Activated gamma-delta T cell (primary cell): Measurements from ENCODE around the gene ARID1A.
"Not testable (repeated sequence)": the region's sequence is repeated elsewhere in the genome, so short reads cannot be mapped to it uniquely, and the experiment has no call there.

Experiments used
- DNase-seq: peaks from one replicate; lab custom pipeline; 2025; lab: John Stamatoyannopoulos, UW

ARID1A gene

DNA sequence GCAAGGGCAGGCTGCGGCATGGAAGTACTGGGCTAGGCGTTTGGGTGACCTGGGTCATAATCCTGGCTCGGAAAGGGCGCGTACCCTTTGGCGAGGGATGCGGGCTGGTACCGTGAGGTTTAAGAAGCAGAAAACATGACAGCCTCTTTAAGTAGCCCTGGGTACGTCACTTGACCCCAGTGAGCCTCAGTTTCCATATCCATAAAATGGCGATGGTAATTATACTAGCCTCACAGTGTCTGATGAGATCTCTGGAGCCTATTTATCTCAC, 92.6 kb downstream of the ARID1A start:
- no peak for DNase-seq

- DNase-seq, result no peak
Observed at GRCh38 chr1:26788836-26789611, 93.2 kb downstream of the ARID1A start.

GRCh38 chr1:26789612-26789865, 93.7 kb downstream of the ARID1A start:
- no peak for DNase-seq

DNA sequence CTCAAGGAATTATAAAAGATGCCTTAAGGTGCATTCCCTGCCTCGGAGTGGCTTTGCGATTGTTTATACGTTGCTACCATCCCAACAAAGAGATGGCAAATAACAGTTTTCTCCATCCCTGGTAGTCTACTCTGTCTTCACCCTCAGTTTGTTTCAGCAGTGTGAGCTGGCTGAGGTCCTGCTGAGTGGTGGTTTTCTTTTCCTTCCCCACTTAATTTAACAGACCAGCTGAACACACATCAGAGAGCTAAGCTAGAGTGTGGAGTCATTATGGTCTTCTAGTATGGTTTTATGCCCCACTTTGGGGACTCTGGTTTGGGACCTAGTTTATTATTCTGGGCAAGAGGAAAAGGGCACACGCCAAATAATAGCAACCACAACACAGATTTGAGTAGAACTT, 94.1 kb downstream of the ARID1A start:
- no peak for DNase-seq

DNA sequence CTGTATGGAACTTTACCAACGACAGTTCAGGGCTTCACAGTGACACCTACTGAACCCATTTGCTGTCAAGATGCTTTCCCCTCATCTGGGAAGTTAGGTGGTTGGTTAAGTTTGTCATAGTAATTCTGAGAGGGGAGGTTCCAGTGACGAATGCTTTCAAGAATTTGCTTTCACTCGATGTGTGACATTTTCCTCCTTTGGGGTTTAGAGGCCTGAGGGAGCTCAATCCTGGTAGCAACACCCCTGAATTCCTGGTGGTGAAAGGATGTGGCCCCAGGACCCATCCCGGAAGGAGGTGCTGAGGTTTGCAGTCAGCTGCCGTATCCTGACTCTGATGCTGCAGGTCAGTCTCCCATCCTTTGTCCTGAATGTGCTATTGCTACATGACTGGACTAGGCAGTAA, 94.7 kb downstream of the ARID1A start:
- DNase-seq, result no peak

DNA sequence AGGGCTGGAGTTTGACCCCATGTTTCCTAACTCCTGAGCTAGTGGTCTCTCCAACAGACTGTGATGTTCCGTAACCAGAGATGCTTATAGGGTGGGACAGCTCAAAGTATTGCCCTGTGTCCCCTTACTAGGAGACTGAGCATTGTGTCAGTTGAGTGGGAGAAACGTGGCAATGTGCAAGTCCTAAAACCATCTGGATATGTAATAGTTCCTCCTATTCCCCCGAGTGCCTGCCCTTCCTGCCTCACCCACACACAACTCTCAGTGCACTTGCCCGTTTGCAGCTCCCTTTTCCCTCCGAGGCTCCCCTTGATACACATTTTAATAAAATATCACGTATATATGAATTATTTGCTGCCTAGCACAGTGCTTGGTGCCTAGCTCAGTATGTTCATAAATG, 95.3 kb downstream of the ARID1A start:
- no peak for DNase-seq

GRCh38 chr1:26791626-26792025, 95.8 kb downstream of the ARID1A start:
- no peak for DNase-seq

DNA sequence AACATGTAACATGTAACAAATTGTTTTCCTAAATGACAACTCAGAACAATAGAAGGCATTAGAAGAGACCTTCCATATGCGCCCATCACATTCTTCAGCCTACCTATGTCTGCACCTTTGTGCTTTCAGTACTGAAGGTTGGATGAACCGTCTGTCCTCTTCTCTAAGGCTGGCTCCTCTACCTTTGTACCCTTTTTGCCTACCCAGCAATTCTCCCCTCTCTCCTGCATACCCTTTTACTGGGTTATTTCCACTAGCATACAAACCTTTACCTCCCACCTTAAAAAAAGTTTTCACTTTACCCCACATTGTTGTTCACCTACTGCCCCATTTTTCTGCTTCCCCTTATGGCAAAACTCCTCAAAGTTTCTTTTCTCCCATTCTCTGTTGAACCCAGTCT, 97.1 kb downstream of the ARID1A start:
- DNase-seq, result no peak

GRCh38 chr1:26794391-26794790, 98.6 kb downstream of the ARID1A start:
- no peak for DNase-seq

DNA sequence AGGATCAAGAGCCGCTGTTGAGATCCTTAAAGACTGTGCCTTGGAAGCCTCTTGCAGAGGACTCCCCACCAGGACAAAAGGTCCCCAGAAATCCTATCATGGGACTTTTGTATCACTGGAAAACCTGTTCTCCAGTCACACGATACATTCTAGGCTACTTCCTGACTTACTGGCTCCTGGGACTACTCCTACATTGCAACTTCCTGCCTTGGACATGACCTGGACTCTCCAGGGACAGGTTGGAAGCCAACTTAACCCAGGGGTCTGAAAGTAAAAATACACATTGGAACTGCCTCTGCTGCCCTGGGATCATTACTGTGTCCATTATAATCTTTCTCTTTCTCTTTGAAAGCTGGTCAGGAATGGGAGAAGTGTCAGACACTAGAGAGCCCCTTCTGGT, 101.8 kb downstream of the ARID1A start:
- DNase-seq, result no peak

GRCh38 chr1:26799479-26800142, 103.8 kb downstream of the ARID1A start:
- no peak for DNase-seq

- DNase-seq, result not testable (repeated sequence)
Observed at GRCh38 chr1:26803932-26804331, 108.1 kb downstream of the ARID1A start.

- not testable (repeated sequence) for DNase-seq
Observed at GRCh38 chr1:26810105-26810504, 114.3 kb downstream of the ARID1A start.

DNA sequence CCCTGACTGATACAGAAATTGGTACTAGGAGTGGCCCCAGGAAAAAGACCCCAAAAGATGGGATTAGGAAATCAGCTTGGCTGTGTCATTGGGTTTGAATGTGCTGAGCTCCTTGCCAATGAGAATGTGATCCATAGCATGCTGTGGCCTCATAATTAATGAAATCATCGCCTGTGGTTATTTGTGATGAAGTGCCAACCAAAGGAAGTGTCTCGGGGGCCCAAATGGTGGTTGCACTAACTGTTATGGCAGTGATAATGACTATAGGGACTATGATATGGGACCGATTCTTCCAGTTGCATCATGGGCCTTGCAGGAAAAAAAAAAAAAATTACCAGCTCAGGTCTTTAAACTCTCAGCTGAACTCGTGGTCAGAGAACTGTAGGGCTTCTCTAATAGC, 115.2 kb downstream of the ARID1A start:
- no peak for DNase-seq

DNA sequence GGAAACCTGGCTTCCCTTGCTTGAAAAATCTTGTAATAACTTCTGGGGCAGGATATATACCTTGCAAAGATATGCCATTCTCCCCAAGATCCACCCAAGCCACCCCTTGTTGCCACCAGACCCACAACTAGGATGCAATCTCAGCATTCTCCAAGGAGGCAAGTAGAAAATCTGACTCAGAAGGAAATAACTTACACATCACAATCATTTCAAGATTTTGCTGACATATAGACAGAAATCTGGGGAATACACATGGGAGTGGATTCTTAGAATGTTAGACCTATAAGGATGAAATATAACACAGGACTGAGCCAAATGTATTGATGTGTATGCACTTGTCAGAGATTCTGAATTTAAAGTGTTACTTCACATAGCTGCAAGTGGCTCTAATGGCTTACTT, 115.9 kb downstream of the ARID1A start:
- no peak for DNase-seq

- no peak for DNase-seq
Observed at GRCh38 chr1:26814377-26814776, 118.6 kb downstream of the ARID1A start.

DNA sequence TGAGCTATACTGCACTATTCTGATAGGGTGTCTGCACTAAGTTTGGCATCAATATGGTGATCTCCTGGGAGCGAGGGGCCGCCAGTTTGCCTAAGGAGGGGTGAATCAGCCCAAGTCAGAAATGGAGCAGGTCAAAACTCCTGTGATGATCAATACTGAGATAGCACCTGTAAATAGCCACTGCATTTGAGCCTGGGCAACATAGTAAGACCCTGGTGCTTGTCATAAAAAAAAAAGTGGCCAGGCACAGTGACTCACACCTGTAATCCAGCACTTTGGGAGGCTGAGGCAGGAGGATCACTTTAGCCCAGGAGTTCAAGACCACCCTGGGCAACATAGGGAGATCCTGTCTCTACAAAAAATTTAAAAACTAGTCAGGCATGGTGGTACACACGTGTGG, 119.1 kb downstream of the ARID1A start:
- DNase-seq, result no peak

DNA sequence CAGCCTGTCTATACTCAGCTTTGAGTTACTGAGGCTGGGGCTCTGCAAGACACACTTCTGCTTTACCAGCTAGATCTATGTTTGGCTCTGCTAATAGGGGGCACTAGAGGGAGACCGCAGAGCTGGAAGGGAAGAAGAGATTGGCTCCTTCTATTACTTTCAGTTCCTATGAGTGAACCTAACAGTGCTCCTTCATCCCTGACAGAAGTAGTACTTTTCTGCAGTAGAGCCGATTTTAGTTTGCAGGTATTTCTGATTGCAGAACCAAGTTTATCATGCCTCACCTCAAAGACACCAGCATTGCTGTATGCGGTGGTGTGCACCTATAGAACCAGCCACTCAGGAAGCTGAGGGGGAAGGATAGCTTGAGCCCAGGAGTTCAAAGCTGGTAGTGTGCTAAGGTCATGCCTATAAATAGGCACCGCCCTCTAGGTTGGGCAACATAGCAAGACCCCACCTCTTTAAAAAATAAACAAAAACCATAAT, 125.0 kb downstream of the ARID1A start:
- no peak for DNase-seq

- DNase-seq, result no peak
Observed at GRCh38 chr1:26822737-26823395, 127.1 kb downstream of the ARID1A start.

- no peak for DNase-seq
Observed at GRCh38 chr1:26824731-26825130, 128.9 kb downstream of the ARID1A start.

DNA sequence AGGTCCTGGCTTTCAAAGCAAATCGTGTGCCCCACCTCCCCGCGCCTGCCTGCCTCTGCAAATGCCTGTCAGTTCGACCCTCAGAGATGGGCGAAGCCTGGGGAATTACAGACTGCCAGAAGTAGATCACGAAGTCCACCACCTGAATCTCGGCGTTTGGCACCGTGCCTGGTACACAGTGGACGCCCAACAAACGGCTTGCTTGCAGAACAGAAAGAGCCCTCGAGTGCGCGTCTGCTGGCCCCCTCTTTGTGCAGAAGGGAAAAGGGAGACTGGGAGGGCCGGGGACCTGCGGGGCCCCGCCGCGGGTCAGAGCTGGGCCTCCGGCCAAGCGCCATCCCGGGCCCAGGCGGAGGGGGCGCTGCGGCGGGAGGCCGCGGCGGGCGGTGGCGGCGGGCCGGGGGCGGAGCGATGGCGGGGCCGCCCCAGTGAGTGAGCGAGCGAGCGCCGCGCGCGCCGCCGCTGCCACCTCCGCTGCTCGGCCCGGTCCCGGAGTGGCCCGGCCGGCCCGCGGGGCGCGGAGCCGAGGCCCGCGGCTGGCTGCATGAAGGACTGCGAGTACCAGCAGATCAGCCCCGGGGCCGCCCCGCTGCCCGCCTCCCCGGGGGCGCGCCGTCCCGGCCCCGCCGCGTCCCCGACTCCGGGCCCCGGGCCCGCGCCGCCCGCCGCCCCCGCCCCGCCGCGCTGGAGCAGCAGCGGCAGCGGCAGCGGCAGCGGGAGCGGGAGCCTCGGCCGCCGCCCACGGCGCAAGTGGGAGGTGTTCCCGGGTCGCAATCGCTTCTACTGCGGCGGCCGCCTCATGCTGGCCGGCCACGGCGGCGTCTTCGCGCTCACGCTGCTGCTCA, 130.7 kb downstream of the ARID1A start, which contains the start of gene ZDHHC18:
TSS of gene ZDHHC18 (plus strand) at position 428 of the 845 bp plus-strand sequence. CDS start at position 545, 117 bp downstream.
- peak; percentile 57 for DNase-seq

- DNase-seq, result no peak
Observed at GRCh38 chr1:26827106-26827604, 131.3 kb downstream of the ARID1A start.
